A549 (cell line): ENCODE results near the gene GATA2. TPM values are rescaled to one million over a fixed set of nuclear protein-coding genes. Genes with fewer than 3 reads are reported as not detected.

Experiments used
- ATAC-seq, 2 experiments: fragments of 200-7000 bp in 1 of 2; fragments of >200 bp in 1 of 2; cut with Nextera tagmentation in 1 of 2; cut with Tn5 transposase in 1 of 2; 3 replicates each; pipeline versions ENCODE4 v1.8.0 to v1.9.1; 2018 to 2020; ENCODE audit warnings: mild to moderate bottlenecking in 1 of 2, moderate library complexity in 1 of 2
- CTCF ChIA-PET: fragments of 300-600 bp; sonication (Branson Sonifier 250); formaldehyde crosslinking; extraction: SDS; loops from one replicate; lab custom pipeline; 2021; ENCODE audit warnings: antibody characterized with exemption, inconsistent platforms; lab: Yijun Ruan, JAX
- POLR2A ChIA-PET: fragments of 350-600 bp; formaldehyde crosslinking; extraction: SDS; loops from one replicate; lab custom pipeline; 2021; ENCODE audit warnings: antibody characterized with exemption, inconsistent platforms; lab: Yijun Ruan, JAX
- DNase-seq, 2 experiments: peaks; one replicate each; pipeline versions ENCODE4 v3.0.0 to v3.0.0-alpha.2; 2011 to 2016; ENCODE audit warnings: low read depth in 1 of 2, low spot score in 1 of 2
- FAIRE-seq: peaks from 2 replicates; lab custom pipeline; 2011; peaks lifted over from hg19 to GRCh38; lab: Jason Lieb, UNC
- H3K27ac ChIP-seq, 2 experiments: fragments of >200 bp; sonication (Bioruptor Twin); formaldehyde crosslinking; 3 replicates each; pipeline ENCODE4 v1.5.1; 2016 to 2017
- H3K4me1 ChIP-seq: fragments of >200 bp; sonication (Bioruptor Twin); formaldehyde crosslinking; 3 replicates; pipeline ENCODE4 v1.6.1; 2016
- H3K4me2 ChIP-seq: fragments of >200 bp; sonication (Bioruptor Twin); formaldehyde crosslinking; 3 replicates; pipeline ENCODE4 v1.6.1; 2016
- H3K4me3 ChIP-seq: fragments of >200 bp; sonication (Bioruptor Twin); formaldehyde crosslinking; 3 replicates; pipeline ENCODE4 v1.5.1; 2016
- H3K9me3 ChIP-seq: fragments of >200 bp; sonication (Bioruptor Twin); formaldehyde crosslinking; 3 replicates; pipeline ENCODE4 v1.6.1; 2016
- BHLHE40 ChIP-seq: IDR thresholded peaks from 2 replicates; pipeline ENCODE4 v1.6.1; 2012; ENCODE audit warnings: low read depth, low read length, inconsistent platforms
- CBX2 ChIP-seq: fragments of 200-600 bp; sonication (generic); IDR thresholded peaks from 2 replicates; pipeline ENCODE4 v1.6.1; 2016; ENCODE audit warnings: low read depth, mild to moderate bottlenecking, borderline replicate concordance
- CBX8 ChIP-seq: fragments of 200-600 bp; sonication (generic); IDR thresholded peaks from 2 replicates; pipeline ENCODE4 v1.6.1; 2016
- CHD4 ChIP-seq: fragments of 200-600 bp; sonication (generic); IDR thresholded peaks from 2 replicates; pipeline ENCODE4 v1.6.1; 2016; ENCODE audit warnings: antibody characterized with exemption, mild to moderate bottlenecking, borderline replicate concordance
- CTCF ChIP-seq: fragments of >200 bp; sonication (Bioruptor Twin); formaldehyde crosslinking; IDR thresholded peaks from 3 replicates; pipeline ENCODE4 v1.5.1; 2016
- EHMT2 ChIP-seq: fragments of 200-600 bp; sonication (generic); IDR thresholded peaks from 2 replicates; pipeline ENCODE4 v1.6.1; 2016; ENCODE audit warnings: antibody characterized with exemption, low read depth, mild to moderate bottlenecking, moderate library complexity
- EP300 ChIP-seq, 2 experiments: fragments of >200 bp; sonication (Bioruptor Twin); formaldehyde crosslinking; IDR thresholded peaks; 2 replicates in 1 of 2; 3 replicates in 1 of 2; pipeline ENCODE4 v1.6.1; 2016 to 2017
- FOSB ChIP-seq: fragments of 250-450 bp; sonication (Bioruptor Pico); IDR thresholded peaks from 2 replicates; pipeline ENCODE4 v1.5.0; 2020; ENCODE audit warnings: mild to moderate bottlenecking, moderate library complexity
- FOXS1 ChIP-seq: fragments of 250-450 bp; sonication (Bioruptor Pico); IDR thresholded peaks from 2 replicates; pipeline ENCODE4 v1.5.0; 2020; ENCODE audit warnings: mild to moderate bottlenecking, moderate library complexity
- GATA3 ChIP-seq: IDR thresholded peaks from 2 replicates; pipeline ENCODE4 v1.6.1; 2012; ENCODE audit warnings: borderline replicate concordance
- HEYL ChIP-seq: fragments of 250-450 bp; sonication (Bioruptor Pico); IDR thresholded peaks from 2 replicates; pipeline ENCODE4 v1.8.0; 2021; ENCODE audit warnings: mild to moderate bottlenecking, moderate library complexity
- HOXA7 ChIP-seq: fragments of 250-450 bp; sonication (Bioruptor Pico); IDR thresholded peaks from 2 replicates; pipeline ENCODE4 v1.5.0; 2020; ENCODE audit warnings: mild to moderate bottlenecking, moderate library complexity
- HOXB13 ChIP-seq: fragments of 250-450 bp; sonication (Bioruptor Pico); IDR thresholded peaks from 2 replicates; pipeline ENCODE4 v1.5.0; 2020; ENCODE audit warnings: low read depth, mild to moderate bottlenecking, moderate library complexity
- JUN ChIP-seq, 2 experiments: fragments of >200 bp; sonication (Bioruptor Twin); formaldehyde crosslinking; IDR thresholded peaks; 2 replicates in 1 of 2; 3 replicates in 1 of 2; pipeline ENCODE4 v1.6.1; 2016 to 2017
- KDM1A ChIP-seq: fragments of 200-600 bp; sonication (generic); IDR thresholded peaks from 2 replicates; pipeline ENCODE4 v1.6.1; 2016; ENCODE audit warnings: low read depth, mild to moderate bottlenecking
- MAFK ChIP-seq: fragments of 450-650 bp; IDR thresholded peaks from 2 replicates; pipeline ENCODE4 v1.6.1; 2014; ENCODE audit not compliant: partially characterized antibody
- MAX ChIP-seq: IDR thresholded peaks from 2 replicates; pipeline ENCODE4 v1.6.1; 2012
- RAD21 ChIP-seq, 2 experiments: fragments of >200 bp in 1 of 2; sonication (Bioruptor Twin) in 1 of 2; formaldehyde crosslinking in 1 of 2; IDR thresholded peaks in 1 of 2; conservative IDR thresholded peaks in 1 of 2; 2 replicates in 1 of 2; 3 replicates in 1 of 2; pipeline ENCODE4 v1.6.1; 2012 to 2018; ENCODE audit warnings: inconsistent platforms in 1 of 2
- REST ChIP-seq: fragments of 200-600 bp; sonication (generic); IDR thresholded peaks from 2 replicates; pipeline ENCODE4 v1.6.1; 2016; ENCODE audit warnings: antibody characterized with exemption, mild to moderate bottlenecking, moderate library complexity
- RNF2 ChIP-seq: fragments of 200-600 bp; sonication (generic); IDR thresholded peaks from 2 replicates; pipeline ENCODE4 v1.6.1; 2016; ENCODE audit warnings: low read depth, mild to moderate bottlenecking, antibody characterized with exemption, moderate library complexity, borderline replicate concordance
- SMC3 ChIP-seq: fragments of >200 bp; sonication (Bioruptor Twin); formaldehyde crosslinking; IDR thresholded peaks from 3 replicates; pipeline ENCODE4 v1.6.1; 2018; ENCODE audit warnings: inconsistent platforms
- TP53 ChIP-seq: fragments of 250-450 bp; sonication (Bioruptor Pico); IDR thresholded peaks from 2 replicates; pipeline ENCODE4 v1.5.0; 2021; ENCODE audit warnings: mild to moderate bottlenecking, moderate library complexity
- ZSCAN20 ChIP-seq: fragments of 250-450 bp; sonication (Bioruptor Pico); IDR thresholded peaks from 2 replicates; pipeline ENCODE4 v1.8.0; 2022; ENCODE audit warnings: mild to moderate bottlenecking, moderate library complexity
- WGBS: methylation state at CpG from one replicate; pipeline ENCODE4 v1.1.6; 2017; ENCODE audit errors: missing lambda C conversion rate; 5-methylcytosine and 5-hydroxymethylcytosine counted together
- polyA plus RNA-seq, 4 experiments: library from polyadenylated mRNA; depleted of rRNA in 3 of 4; stranded (reverse); fragments of >200 nt; fragmentation: RNase III in 1 of 4; extraction: RNeasy Plus Mini Kit Qiagen cat#74134 plus additional on column Dnase treatment in 1 of 4; gene quantifications; 2 replicates in 3 of 4; 3 replicates in 1 of 4; pipeline ENCODE4 v1.2.3, GENCODE V29; 2011 to 2017
- TF ChIP-seq, protein P1 (sequence below): fragments of >200 bp; sonication (Bioruptor Twin); formaldehyde crosslinking; IDR thresholded peaks from 3 replicates; pipeline ENCODE4 v1.6.1; 2016
- TF ChIP-seq, protein P2 (sequence below): fragments of >200 bp; sonication (Bioruptor Twin); formaldehyde crosslinking; IDR thresholded peaks from 2 replicates; pipeline ENCODE4 v1.6.1; 2016
- TF ChIP-seq, protein P3 (sequence below): IDR thresholded peaks from 2 replicates; pipeline ENCODE4 v1.6.1; 2012
- TF ChIP-seq, protein P4 (sequence below): fragments of 250-450 bp; sonication (Bioruptor Pico); IDR thresholded peaks from 2 replicates; pipeline ENCODE4 v1.5.0; 2020; ENCODE audit warnings: low read depth, mild to moderate bottlenecking, moderate library complexity

The GATA2 gene
- polyA plus RNA-seq, 2 of the 4 experiments (the other 2 are of a cell fraction) = 0.68 to 4.9 TPM

- TF ChIP-seq HEYL (CRISPR knock-in tag) = no peak
- TF ChIP-seq CBX8 = no peak
- no peak for TF ChIP-seq CHD4
- TF ChIP-seq BHLHE40 = no peak
- no peak for TF ChIP-seq ZSCAN20 (CRISPR knock-in tag)
- no peak for TF ChIP-seq MAFK
- TF ChIP-seq FOSB = no peak
- no peak for TF ChIP-seq EP300 (IDR thresholded peaks at IDR 0.05)
- no peak for TF ChIP-seq GATA3
- no peak for TF ChIP-seq REST
- no peak for TF ChIP-seq JUN (IDR thresholded peaks at IDR 0.05)
- no peaks in the 10 kb centered on the region for H3K4me1 ChIP-seq
- ATAC-seq (no peak), FAIRE-seq (no peak), DNase-seq (no peak)
- H3K9me3 ChIP-seq = no peaks in the 10 kb centered on the region
- H3K27ac ChIP-seq = no peak overlapping the region
- WGBS = 87% methylated on average over 16 of the region's 20 CpGs
- H3K4me3 ChIP-seq = no peak overlapping the region
- POLR2A ChIA-PET = no interaction called here
- CTCF ChIA-PET = interaction anchor here (0.7 to 1.7 kb wide), 4 partner anchors 14 to 155 kb away, joined by 3 to 4 read pairs (median 3); no protein-coding TSS in a partner anchor
- no peak overlapping the region for H3K4me2 ChIP-seq
These were observed 30.1 kb downstream of the GATA2 start for GRCh38 chr3:128462931-128463330.

DNA sequence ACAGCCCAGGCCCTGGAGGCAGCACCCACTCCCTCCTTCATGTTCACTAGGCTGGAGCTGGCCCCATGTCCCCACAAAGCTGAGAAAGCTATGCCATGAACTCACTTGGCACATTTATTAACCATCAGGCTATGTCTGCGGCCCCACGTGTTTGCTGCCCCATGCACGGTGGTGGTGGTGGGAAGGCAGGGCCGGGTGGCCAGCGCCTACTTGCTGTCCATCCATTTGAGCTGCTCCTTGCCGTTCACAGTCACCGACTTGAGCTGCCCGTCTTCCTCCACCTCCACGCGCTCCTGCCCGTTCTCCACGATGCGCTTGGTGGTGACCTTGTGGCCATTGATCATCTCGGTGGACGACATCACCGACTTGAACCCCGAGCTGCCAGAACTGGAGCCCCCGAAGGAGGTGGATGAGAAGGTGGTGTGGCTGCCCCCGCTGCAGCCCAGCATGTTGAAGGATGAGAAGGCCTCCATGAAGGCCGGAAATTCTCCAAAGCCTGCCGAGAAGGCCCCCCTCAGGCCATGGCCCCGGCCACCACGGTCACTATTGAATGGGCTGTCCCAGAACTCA, 30.6 kb downstream of the GATA2 start:
- FAIRE-seq = no peak
- Histone ChIP-seq H3K4me1 (no peaks in the 10 kb centered on the region), H3K27ac (no peak overlapping the region), H3K9me3 (no peaks in the 10 kb centered on the region), H3K4me3 (no peak overlapping the region), H3K4me2 (no peak overlapping the region)
- ATAC-seq = no peak
- TF ChIP-seq GATA3 = no peak
- TF ChIP-seq CBX2 = no peak
- no peak for TF ChIP-seq CHD4
- TF ChIP-seq, protein P1, sequence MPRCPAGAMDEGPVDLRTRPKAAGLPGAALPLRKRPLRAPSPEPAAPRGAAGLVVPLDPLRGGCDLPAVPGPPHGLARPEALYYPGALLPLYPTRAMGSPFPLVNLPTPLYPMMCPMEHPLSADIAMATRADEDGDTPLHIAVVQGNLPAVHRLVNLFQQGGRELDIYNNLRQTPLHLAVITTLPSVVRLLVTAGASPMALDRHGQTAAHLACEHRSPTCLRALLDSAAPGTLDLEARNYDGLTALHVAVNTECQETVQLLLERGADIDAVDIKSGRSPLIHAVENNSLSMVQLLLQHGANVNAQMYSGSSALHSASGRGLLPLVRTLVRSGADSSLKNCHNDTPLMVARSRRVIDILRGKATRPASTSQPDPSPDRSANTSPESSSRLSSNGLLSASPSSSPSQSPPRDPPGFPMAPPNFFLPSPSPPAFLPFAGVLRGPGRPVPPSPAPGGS = no peak
- TF ChIP-seq SMC3 = no peak
- no peak for TF ChIP-seq EHMT2
- TF ChIP-seq, protein P2, sequence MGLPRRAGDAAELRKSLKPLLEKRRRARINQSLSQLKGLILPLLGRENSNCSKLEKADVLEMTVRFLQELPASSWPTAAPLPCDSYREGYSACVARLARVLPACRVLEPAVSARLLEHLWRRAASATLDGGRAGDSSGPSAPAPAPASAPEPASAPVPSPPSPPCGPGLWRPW = no peak
- no peak for TF ChIP-seq TP53
- no peak for TF ChIP-seq MAX
- TF ChIP-seq KDM1A = no peak
- TF ChIP-seq RAD21 (conservative IDR thresholded peaks at IDR 0.05 in 1 of 2, IDR thresholded peaks at IDR 0.05 in 1 of 2) = no peak
- TF ChIP-seq, protein P3, sequence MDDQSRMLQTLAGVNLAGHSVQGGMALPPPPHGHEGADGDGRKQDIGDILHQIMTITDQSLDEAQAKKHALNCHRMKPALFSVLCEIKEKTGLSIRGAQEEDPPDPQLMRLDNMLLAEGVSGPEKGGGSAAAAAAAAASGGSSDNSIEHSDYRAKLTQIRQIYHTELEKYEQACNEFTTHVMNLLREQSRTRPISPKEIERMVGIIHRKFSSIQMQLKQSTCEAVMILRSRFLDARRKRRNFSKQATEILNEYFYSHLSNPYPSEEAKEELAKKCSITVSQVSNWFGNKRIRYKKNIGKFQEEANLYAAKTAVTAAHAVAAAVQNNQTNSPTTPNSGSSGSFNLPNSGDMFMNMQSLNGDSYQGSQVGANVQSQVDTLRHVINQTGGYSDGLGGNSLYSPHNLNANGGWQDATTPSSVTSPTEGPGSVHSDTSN = no peak
- TF ChIP-seq, protein P4, sequence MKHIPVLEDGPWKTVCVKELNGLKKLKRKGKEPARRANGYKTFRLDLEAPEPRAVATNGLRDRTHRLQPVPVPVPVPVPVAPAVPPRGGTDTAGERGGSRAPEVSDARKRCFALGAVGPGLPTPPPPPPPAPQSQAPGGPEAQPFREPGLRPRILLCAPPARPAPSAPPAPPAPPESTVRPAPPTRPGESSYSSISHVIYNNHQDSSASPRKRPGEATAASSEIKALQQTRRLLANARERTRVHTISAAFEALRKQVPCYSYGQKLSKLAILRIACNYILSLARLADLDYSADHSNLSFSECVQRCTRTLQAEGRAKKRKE (CRISPR knock-in tag) = no peak
- TF ChIP-seq CTCF = no peak
- no peak for TF ChIP-seq ZSCAN20 (CRISPR knock-in tag)
- no peak for TF ChIP-seq HOXA7
- TF ChIP-seq RNF2 = no peak
- TF ChIP-seq FOXS1 (CRISPR knock-in tag) = no peak
- no peak for TF ChIP-seq HOXB13 (CRISPR knock-in tag)
- POLR2A ChIA-PET = no interaction called here
- 80% methylated on average over 18 of the region's 23 CpGs for WGBS
- CTCF ChIA-PET = interaction anchor here (0.7 to 1.7 kb wide), 4 partner anchors 13 to 155 kb away, joined by 3 to 4 read pairs (median 3); no protein-coding TSS in a partner anchor
- DNase-seq = no peak
